ENCODE results near the gene D2HGDH.

The D2HGDH gene

GRCh38 chr2:241769819-241770184 is 35.4 kb downstream of the D2HGDH start:
- H3K9me3 ChIP-seq (replicated peaks in 1 of 2; ENCODE audit: control insufficient read depth in 2 of 2, insufficient read depth in 1 of 2, low read depth in 1 of 2, low read length in 2 of 2) = no peaks in the 10 kb centered on the region
- WGBS, 2 donors (ENCODE audit: extremely low coverage in 2 of 2, insufficient read length in 2 of 2, insufficient replicate concordance in 1 of 2) = no CpG with 5 or more reads among the region's 13 CpGs
- no peaks in the 10 kb centered on the region for H3K79me1 ChIP-seq (ENCODE audit: low read depth, low read length)
- no peaks in the 10 kb centered on the region for H3K27me3 ChIP-seq (ENCODE audit: control insufficient read depth in 3 of 3, insufficient read depth in 3 of 3, low read depth in 1 of 3, low read length in 3 of 3)
- no peak overlapping the region for H3K4me2 ChIP-seq (ENCODE audit: insufficient read depth, low read length, poor library complexity, severe bottlenecking)
- H3K36me3 ChIP-seq (replicated peaks in 1 of 2; ENCODE audit: control insufficient read depth in 2 of 2, insufficient read depth in 2 of 2, low read length in 2 of 2) = no peaks in the 10 kb centered on the region
- H3K9ac ChIP-seq (ENCODE audit: low read depth, low read length, poor library complexity) = no peak overlapping the region
- peaks cover 18 to 25% of the 10 kb centered on the region in 2 donors for H3K4me1 ChIP-seq (ENCODE audit: control insufficient read depth in 2 of 2, insufficient read depth in 1 of 2, low read depth in 1 of 2, low read length in 2 of 2)
- H4K91ac ChIP-seq (ENCODE audit: low read depth, low read length, poor library complexity) = no peak overlapping the region
- H3K27ac ChIP-seq (replicated peaks; ENCODE audit: low read length) = no peak overlapping the region
- no peak for DNase-seq (ENCODE audit: low spot score)
- H2BK12ac ChIP-seq (ENCODE audit: low read length) = peak overlapping the region; percentile 58
- no peak overlapping the region for H2AFZ ChIP-seq (ENCODE audit: low read length)
- H2AK5ac ChIP-seq (ENCODE audit: low read depth, low read length) = peak overlapping the region; percentile 99
- no peak overlapping the region for H4K8ac ChIP-seq (ENCODE audit: low read depth, low read length)
- H2BK120ac ChIP-seq (ENCODE audit: low read depth, low read length) = no peak overlapping the region
- peak overlapping the region; percentile 96 for H3K18ac ChIP-seq (ENCODE audit: low read length)
- H2BK5ac ChIP-seq (ENCODE audit: low read length) = peak overlapping the region; percentile 93
- H3K23ac ChIP-seq (ENCODE audit: low read depth, low read length, poor library complexity) = peak overlapping the region; percentile 62
- no peak overlapping the region for H3K14ac ChIP-seq (ENCODE audit: low read length)
- H3K4me3 ChIP-seq (ENCODE audit: low read length in 2 of 2) = no peak overlapping the region
- peak overlapping the region; percentile 69 for H3K4ac ChIP-seq (ENCODE audit: low read length)
- peak overlapping the region; percentile 4 for H2BK15ac ChIP-seq (ENCODE audit: low read length)

- Histone ChIP-seq H2AFZ (ENCODE audit: low read length) (peak overlapping the region; percentile 24), H3K79me1 (ENCODE audit: low read depth, low read length) (peaks cover 2% of the 10 kb centered on the region), H2BK15ac (ENCODE audit: low read length) (peak overlapping the region; percentile 99), H3K9ac (ENCODE audit: low read depth, low read length, poor library complexity) (peak overlapping the region; percentile 39), H3K23ac (ENCODE audit: low read depth, low read length, poor library complexity) (peak overlapping the region; percentile 62), H3K9me3 (replicated peaks in 1 of 2; ENCODE audit: control insufficient read depth in 2 of 2, insufficient read depth in 1 of 2, low read depth in 1 of 2, low read length in 2 of 2) (no peaks in the 10 kb centered on the region), H2BK120ac (ENCODE audit: low read depth, low read length) (peak overlapping the region; percentile 35), H2BK5ac (ENCODE audit: low read length) (peak overlapping the region; percentile 96), H3K4me1 (ENCODE audit: control insufficient read depth in 2 of 2, insufficient read depth in 1 of 2, low read depth in 1 of 2, low read length in 2 of 2) (peaks cover 16 to 22% of the 10 kb centered on the region in 2 donors), H3K4me3 (ENCODE audit: low read length in 2 of 2) (no peak overlapping the region), H4K8ac (ENCODE audit: low read depth, low read length) (peak overlapping the region; percentile 56), H4K91ac (ENCODE audit: low read depth, low read length, poor library complexity) (no peak overlapping the region), H3K14ac (ENCODE audit: low read length) (no peak overlapping the region), H3K4me2 (ENCODE audit: insufficient read depth, low read length, poor library complexity, severe bottlenecking) (no peak overlapping the region), H3K27me3 (ENCODE audit: control insufficient read depth in 3 of 3, insufficient read depth in 3 of 3, low read depth in 1 of 3, low read length in 3 of 3) (no peaks in the 10 kb centered on the region), H3K4ac (ENCODE audit: low read length) (peak overlapping the region; percentile 69), H3K18ac (ENCODE audit: low read length) (peak overlapping the region; percentile 96), H2BK12ac (ENCODE audit: low read length) (peak overlapping the region; percentile 93), H2AK5ac (ENCODE audit: low read depth, low read length) (peak overlapping the region; percentile 99), H3K36me3 (replicated peaks in 1 of 2; ENCODE audit: control insufficient read depth in 2 of 2, insufficient read depth in 2 of 2, low read length in 2 of 2) (no peaks in the 10 kb centered on the region), H3K27ac (replicated peaks; ENCODE audit: low read length) (peak overlapping the region; percentile 86)
- no peak for DNase-seq (ENCODE audit: low spot score)
- no CpG with 5 or more reads among the region's 27 CpGs for WGBS, 2 donors (ENCODE audit: extremely low coverage in 2 of 2, insufficient read length in 2 of 2, insufficient replicate concordance in 1 of 2)
Measured at GRCh38 chr2:241770185-241770935, 35.9 kb downstream of the D2HGDH start.

GRCh38 chr2:241770936-241771285 is 36.5 kb downstream of the D2HGDH start:
- peak overlapping the region; percentile 86 for H3K27ac ChIP-seq (replicated peaks; ENCODE audit: low read length)
- no peaks in the 10 kb centered on the region for H3K36me3 ChIP-seq (replicated peaks in 1 of 2; ENCODE audit: control insufficient read depth in 2 of 2, insufficient read depth in 2 of 2, low read length in 2 of 2)
- H4K8ac ChIP-seq (ENCODE audit: low read depth, low read length) = peak overlapping the region; percentile 56
- peaks cover 2% of the 10 kb centered on the region for H3K79me1 ChIP-seq (ENCODE audit: low read depth, low read length)
- H3K27me3 ChIP-seq (ENCODE audit: control insufficient read depth in 3 of 3, insufficient read depth in 3 of 3, low read depth in 1 of 3, low read length in 3 of 3) = no peaks in the 10 kb centered on the region
- H2BK15ac ChIP-seq (ENCODE audit: low read length) = peak overlapping the region; percentile 99
- peak overlapping the region; percentile 39 for H3K9ac ChIP-seq (ENCODE audit: low read depth, low read length, poor library complexity)
- H3K4me3 ChIP-seq (ENCODE audit: low read length in 2 of 2) = no peak overlapping the region
- no CpG with 5 or more reads among the region's 12 CpGs for WGBS, 2 donors (ENCODE audit: extremely low coverage in 2 of 2, insufficient read length in 2 of 2, insufficient replicate concordance in 1 of 2)
- peak overlapping the region; percentile 92 for H4K91ac ChIP-seq (ENCODE audit: low read depth, low read length, poor library complexity)
- H2BK12ac ChIP-seq (ENCODE audit: low read length) = peak overlapping the region; percentile 94
- H3K4me1 ChIP-seq (ENCODE audit: control insufficient read depth in 2 of 2, insufficient read depth in 1 of 2, low read depth in 1 of 2, low read length in 2 of 2) = peaks cover 16 to 22% of the 10 kb centered on the region in 2 donors
- H2BK5ac ChIP-seq (ENCODE audit: low read length) = peak overlapping the region; percentile 96
- peak overlapping the region; percentile 35 for H2BK120ac ChIP-seq (ENCODE audit: low read depth, low read length)
- no peak overlapping the region for H3K4ac ChIP-seq (ENCODE audit: low read length)
- H3K9me3 ChIP-seq (replicated peaks in 1 of 2; ENCODE audit: control insufficient read depth in 2 of 2, insufficient read depth in 1 of 2, low read depth in 1 of 2, low read length in 2 of 2) = no peaks in the 10 kb centered on the region
- H3K18ac ChIP-seq (ENCODE audit: low read length) = peak overlapping the region; percentile 96
- peak overlapping the region; percentile 63 for H3K14ac ChIP-seq (ENCODE audit: low read length)
- peak overlapping the region; percentile 2 for H3K4me2 ChIP-seq (ENCODE audit: insufficient read depth, low read length, poor library complexity, severe bottlenecking)
- H2AFZ ChIP-seq (ENCODE audit: low read length) = peak overlapping the region; percentile 30
- H3K23ac ChIP-seq (ENCODE audit: low read depth, low read length, poor library complexity) = peak overlapping the region; percentile 89
- DNase-seq (ENCODE audit: low spot score) = no peak
- peak overlapping the region; percentile 99 for H2AK5ac ChIP-seq (ENCODE audit: low read depth, low read length)

- peak overlapping the region; percentile 89 for H3K23ac ChIP-seq (ENCODE audit: low read depth, low read length, poor library complexity)
- H2AFZ ChIP-seq (ENCODE audit: low read length) = peak overlapping the region; percentile 65
- H3K9ac ChIP-seq (ENCODE audit: low read depth, low read length, poor library complexity) = no peak overlapping the region
- H2BK120ac ChIP-seq (ENCODE audit: low read depth, low read length) = peak overlapping the region; percentile 35
- peak overlapping the region; percentile 92 for H4K91ac ChIP-seq (ENCODE audit: low read depth, low read length, poor library complexity)
- H3K4ac ChIP-seq (ENCODE audit: low read length) = no peak overlapping the region
- H2BK15ac ChIP-seq (ENCODE audit: low read length) = peak overlapping the region; percentile 99
- H4K8ac ChIP-seq (ENCODE audit: low read depth, low read length) = no peak overlapping the region
- peak overlapping the region; percentile 96 for H3K18ac ChIP-seq (ENCODE audit: low read length)
- peak overlapping the region; percentile 86 for H3K27ac ChIP-seq (replicated peaks; ENCODE audit: low read length)
- H3K27me3 ChIP-seq (ENCODE audit: control insufficient read depth in 3 of 3, insufficient read depth in 3 of 3, low read depth in 1 of 3, low read length in 3 of 3) = no peaks in the 10 kb centered on the region
- H3K36me3 ChIP-seq (replicated peaks in 1 of 2; ENCODE audit: control insufficient read depth in 2 of 2, insufficient read depth in 2 of 2, low read length in 2 of 2) = no peaks in the 10 kb centered on the region
- peak; percentile 57 for DNase-seq (ENCODE audit: low spot score)
- peak overlapping the region; percentile 96 for H2BK5ac ChIP-seq (ENCODE audit: low read length)
- H3K79me1 ChIP-seq (ENCODE audit: low read depth, low read length) = peaks cover 2% of the 10 kb centered on the region
- no peaks in the 10 kb centered on the region for H3K9me3 ChIP-seq (replicated peaks in 1 of 2; ENCODE audit: control insufficient read depth in 2 of 2, insufficient read depth in 1 of 2, low read depth in 1 of 2, low read length in 2 of 2)
- no peak overlapping the region for H3K4me3 ChIP-seq (ENCODE audit: low read length in 2 of 2)
- no peak overlapping the region for H3K4me2 ChIP-seq (ENCODE audit: insufficient read depth, low read length, poor library complexity, severe bottlenecking)
- H3K4me1 ChIP-seq (ENCODE audit: control insufficient read depth in 2 of 2, insufficient read depth in 1 of 2, low read depth in 1 of 2, low read length in 2 of 2) = peaks cover 16 to 22% of the 10 kb centered on the region in 2 donors
- peak overlapping the region; percentile 63 for H3K14ac ChIP-seq (ENCODE audit: low read length)
- WGBS, 2 donors (ENCODE audit: extremely low coverage in 2 of 2, insufficient read length in 2 of 2, insufficient replicate concordance in 1 of 2) = no CpG with 5 or more reads among the region's 38 CpGs
- H2AK5ac ChIP-seq (ENCODE audit: low read depth, low read length) = peak overlapping the region; percentile 99
- peak overlapping the region; percentile 94 for H2BK12ac ChIP-seq (ENCODE audit: low read length)
Measured at GRCh38 chr2:241771286-241772062, 37.0 kb downstream of the D2HGDH start.

Data from neuronal stem cell (in vitro differentiated cells).